ENCODE results near the gene CELA3A. TPM values are rescaled to one million over a fixed set of nuclear protein-coding genes. Genes with fewer than 3 reads are reported as not detected.
"Not testable (repeated sequence)": the region's sequence is repeated elsewhere in the genome, so short reads cannot be mapped to it uniquely, and the experiment has no call there.

CELA3A gene
- total RNA-seq, 4 donors from 2014 or later: not detected

- intact Hi-C loops (cut with DNase I; ENCODE audit: low total_unique reads): no loop called here
- peak; percentile 50 for DNase-seq
- peaks cover 2 to 30% (median 14%) of the 10 kb centered on the region in 4 donors for H3K4me1 ChIP-seq
- 39 to 46% methylated on average over 8 of the region's 8 CpGs for WGBS, 2 donors (ENCODE audit: low coverage in 1 of 2)
- H3K27ac ChIP-seq: peak overlapping the region; percentile 66 to 85 (median 80)
- H3K4me3 ChIP-seq: peak overlapping the region in 1 of 4 donors; percentile 14
- H3K27me3 ChIP-seq: no peaks in the 10 kb centered on the region
- in situ Hi-C loops (cut with MboI; ENCODE audit: low pct_ligation_motif_present in 1 of 4, low pct_unique_long_range_greater_than_20kb in 1 of 4, low sequenced_read_pairs in 3 of 4): no loop called here
- H3K9me3 ChIP-seq: no peaks in the 10 kb centered on the region
- no peaks in the 10 kb centered on the region for H3K36me3 ChIP-seq
- TF ChIP-seq CTCF (IDR thresholded peaks at IDR 0.05) (no peak), POLR2AphosphoS5 (IDR thresholded peaks at IDR 0.05) (peak; percentile 77 to 96 (median 85)), EP300 (IDR thresholded peaks at IDR 0.05; ENCODE audit: low read depth) (peak; percentile 67), POLR2A (IDR thresholded peaks at IDR 0.05) (peak; percentile 43)
These were observed 29.9 kb downstream of the CELA3A start for GRCh38 chr1:22031214-22031962.

GRCh38 chr1:22034834-22035233 is 33.4 kb downstream of the CELA3A start:
- peaks cover 3 to 32% (median 18%) of the 10 kb centered on the region in 4 donors for H3K4me1 ChIP-seq
- H3K27me3 ChIP-seq; H3K4me3 ChIP-seq; H3K9me3 ChIP-seq; DNase-seq; H3K36me3 ChIP-seq; H3K27ac ChIP-seq; intact Hi-C loops (cut with DNase I; ENCODE audit: low total_unique reads); in situ Hi-C loops (cut with MboI; ENCODE audit: low pct_ligation_motif_present in 1 of 4, low pct_unique_long_range_greater_than_20kb in 1 of 4, low sequenced_read_pairs in 3 of 4): not testable (repeated sequence)
- WGBS, 2 donors (ENCODE audit: low coverage in 1 of 2): 79 to 80% methylated on average over 1 to 5 of the region's 5 CpGs

GRCh38 chr1:22037520-22037919 is 36.1 kb downstream of the CELA3A start:
- TF ChIP-seq EP300 (IDR thresholded peaks at IDR 0.05; ENCODE audit: low read depth) (no peak), POLR2AphosphoS5 (IDR thresholded peaks at IDR 0.05) (no peak), CTCF (IDR thresholded peaks at IDR 0.05) (no peak), POLR2A (IDR thresholded peaks at IDR 0.05) (no peak)
- Histone ChIP-seq H3K36me3 (no peaks in the 10 kb centered on the region), H3K4me1 (peaks cover 7 to 17% (median 11%) of the 10 kb centered on the region in 4 donors), H3K9me3 (no peaks in the 10 kb centered on the region), H3K27ac (no peak overlapping the region), H3K4me3 (no peak overlapping the region), H3K27me3 (no peaks in the 10 kb centered on the region)
- in situ Hi-C loops (cut with MboI; ENCODE audit: low pct_ligation_motif_present in 1 of 4, low pct_unique_long_range_greater_than_20kb in 1 of 4, low sequenced_read_pairs in 3 of 4) (no loop called here), intact Hi-C loops (cut with DNase I; ENCODE audit: low total_unique reads) (no loop called here)
- WGBS, 2 donors (ENCODE audit: low coverage in 1 of 2): 74 to 78% methylated on average over 7 of the region's 7 CpGs
- DNase-seq: no peak

- H3K9me3 ChIP-seq: no peaks in the 10 kb centered on the region
- no peak overlapping the region for H3K4me3 ChIP-seq
- no peaks in the 10 kb centered on the region for H3K36me3 ChIP-seq
- peaks cover 7 to 17% (median 11%) of the 10 kb centered on the region in 4 donors for H3K4me1 ChIP-seq
- in situ Hi-C loops (cut with MboI; ENCODE audit: low pct_ligation_motif_present in 1 of 4, low pct_unique_long_range_greater_than_20kb in 1 of 4, low sequenced_read_pairs in 3 of 4): no loop called here
- no peak for DNase-seq
- no peak for TF ChIP-seq EP300 (IDR thresholded peaks at IDR 0.05; ENCODE audit: low read depth)
- no peak for TF ChIP-seq CTCF (IDR thresholded peaks at IDR 0.05)
- TF ChIP-seq POLR2AphosphoS5 (IDR thresholded peaks at IDR 0.05): no peak
- no peak for TF ChIP-seq POLR2A (IDR thresholded peaks at IDR 0.05)
- H3K27me3 ChIP-seq: no peaks in the 10 kb centered on the region
- no peak overlapping the region for H3K27ac ChIP-seq
- WGBS, 2 donors (ENCODE audit: low coverage in 1 of 2): 80 to 96% methylated on average over 1 to 5 of the region's 5 CpGs
- intact Hi-C loops (cut with DNase I; ENCODE audit: low total_unique reads): no loop called here
These were observed 36.6 kb downstream of the CELA3A start for GRCh38 chr1:22038036-22038435.
